ENCODE data around the gene SAMSN1. TPM values are rescaled to one million over a fixed set of nuclear protein-coding genes. Genes with fewer than 3 reads are reported as not detected.
"Not testable (repeated sequence)": the region's sequence is repeated elsewhere in the genome, so short reads cannot be mapped to it uniquely, and the experiment has no call there.

SAMSN1 gene
- polyA plus RNA-seq, 1 experiment = not detected

GRCh38 chr21:14547834-14548513, 1.9 kb upstream of the SAMSN1 start:
- Histone ChIP-seq H3K36me3 (ENCODE audit: control insufficient read depth, insufficient read depth, low read length) (no peaks in the 10 kb centered on the region), H3K4me3 (ENCODE audit: low read depth, low read length) (no peak overlapping the region), H3K27me3 (ENCODE audit: control insufficient read depth, insufficient read depth, low read length) (no peaks in the 10 kb centered on the region)
- ChIA-PET POLR2A (no interaction called here), CTCF (no interaction called here)
- DNase-seq (ENCODE audit: low read depth) = no peak
- TF ChIP-seq, protein P1, sequence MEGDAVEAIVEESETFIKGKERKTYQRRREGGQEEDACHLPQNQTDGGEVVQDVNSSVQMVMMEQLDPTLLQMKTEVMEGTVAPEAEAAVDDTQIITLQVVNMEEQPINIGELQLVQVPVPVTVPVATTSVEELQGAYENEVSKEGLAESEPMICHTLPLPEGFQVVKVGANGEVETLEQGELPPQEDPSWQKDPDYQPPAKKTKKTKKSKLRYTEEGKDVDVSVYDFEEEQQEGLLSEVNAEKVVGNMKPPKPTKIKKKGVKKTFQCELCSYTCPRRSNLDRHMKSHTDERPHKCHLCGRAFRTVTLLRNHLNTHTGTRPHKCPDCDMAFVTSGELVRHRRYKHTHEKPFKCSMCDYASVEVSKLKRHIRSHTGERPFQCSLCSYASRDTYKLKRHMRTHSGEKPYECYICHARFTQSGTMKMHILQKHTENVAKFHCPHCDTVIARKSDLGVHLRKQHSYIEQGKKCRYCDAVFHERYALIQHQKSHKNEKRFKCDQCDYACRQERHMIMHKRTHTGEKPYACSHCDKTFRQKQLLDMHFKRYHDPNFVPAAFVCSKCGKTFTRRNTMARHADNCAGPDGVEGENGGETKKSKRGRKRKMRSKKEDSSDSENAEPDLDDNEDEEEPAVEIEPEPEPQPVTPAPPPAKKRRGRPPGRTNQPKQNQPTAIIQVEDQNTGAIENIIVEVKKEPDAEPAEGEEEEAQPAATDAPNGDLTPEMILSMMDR (IDR thresholded peaks at IDR 0.05; ENCODE audit: insufficient read depth, low read depth, low read length) = no peak

DNA sequence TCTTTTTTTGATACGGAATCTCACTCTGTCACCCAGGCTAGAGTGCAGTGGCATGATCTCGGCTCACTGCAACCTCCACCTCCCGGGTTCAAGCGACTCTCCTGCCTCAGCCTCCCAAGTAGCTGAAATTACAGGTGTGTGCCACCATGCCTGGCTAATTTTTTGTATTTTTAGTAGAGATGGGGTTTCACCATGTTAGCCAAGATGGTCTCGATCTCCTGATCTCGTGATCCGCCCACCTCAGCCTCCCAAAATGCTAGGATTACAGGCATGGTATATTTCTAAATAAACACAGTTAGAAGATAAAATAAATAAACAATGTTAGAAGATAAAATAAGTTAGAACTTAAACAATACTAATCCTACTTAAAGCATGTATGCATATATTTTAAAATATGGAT, 604 bp upstream of the SAMSN1 start:
- H3K4me3 ChIP-seq (ENCODE audit: low read depth, low read length); H3K36me3 ChIP-seq (ENCODE audit: control insufficient read depth, insufficient read depth, low read length); CTCF ChIA-PET; H3K27me3 ChIP-seq (ENCODE audit: control insufficient read depth, insufficient read depth, low read length); DNase-seq (ENCODE audit: low read depth); POLR2A ChIA-PET: not testable (repeated sequence)

DNA sequence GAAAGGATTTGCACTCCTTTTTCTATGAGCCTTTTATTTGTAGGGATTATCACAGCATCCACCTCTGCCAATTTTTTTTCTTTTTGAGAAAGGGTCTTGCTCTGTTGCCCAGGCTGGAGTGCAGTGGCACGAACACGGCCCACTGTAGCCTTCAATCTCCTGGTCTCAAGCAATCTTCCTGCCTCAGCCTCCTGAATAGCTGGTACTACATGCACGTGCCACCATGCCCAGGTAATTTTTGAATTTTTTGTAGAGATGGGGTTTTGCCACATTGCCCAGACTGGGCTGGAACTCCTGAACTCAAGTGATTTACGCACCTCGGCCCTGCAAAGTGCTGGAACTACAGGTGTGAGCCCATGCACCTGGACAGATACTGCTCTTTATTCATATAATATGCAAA, 2.1 kb downstream of the SAMSN1 start:
- H3K36me3 ChIP-seq (ENCODE audit: control insufficient read depth, insufficient read depth, low read length) = no peaks in the 10 kb centered on the region
- ChIA-PET POLR2A (no interaction called here), CTCF (no interaction called here)

DNA sequence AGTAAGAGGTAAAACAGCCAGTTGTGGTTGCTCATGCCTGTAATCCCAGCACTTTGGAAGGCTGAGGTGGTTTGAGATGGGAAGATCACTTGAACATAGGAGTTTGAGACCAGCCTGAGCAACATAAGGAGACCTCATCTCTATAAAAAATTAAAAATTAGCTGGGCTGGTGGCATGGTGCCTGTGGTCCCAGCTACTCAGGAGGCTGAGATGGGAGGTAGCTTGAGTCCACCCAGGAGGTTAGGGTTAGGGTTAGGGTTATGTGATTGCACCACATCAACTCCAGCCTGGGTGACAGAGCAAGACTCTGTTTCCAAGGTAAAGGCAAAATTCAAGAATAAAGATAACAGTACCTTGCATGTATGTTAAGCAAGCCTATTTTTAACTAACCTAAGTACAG, 3.5 kb downstream of the SAMSN1 start:
- TF ChIP-seq, protein P1 (IDR thresholded peaks at IDR 0.05; ENCODE audit: insufficient read depth, low read depth, low read length) = no peak
- ChIA-PET CTCF (no interaction called here), POLR2A (no interaction called here)
- no peak for DNase-seq (ENCODE audit: low read depth)
- H3K4me3 ChIP-seq (ENCODE audit: low read depth, low read length) = no peak overlapping the region
- H3K36me3 ChIP-seq (ENCODE audit: control insufficient read depth, insufficient read depth, low read length) = no peaks in the 10 kb centered on the region
- no peaks in the 10 kb centered on the region for H3K27me3 ChIP-seq (ENCODE audit: control insufficient read depth, insufficient read depth, low read length)

More for the DNA sequence above, 2.1 kb downstream of the SAMSN1 start:
- DNase-seq (ENCODE audit: low read depth) = no peak
- TF ChIP-seq, protein P1 (IDR thresholded peaks at IDR 0.05; ENCODE audit: insufficient read depth, low read depth, low read length) = no peak
- H3K4me3 ChIP-seq (ENCODE audit: low read depth, low read length) = no peak overlapping the region
- no peaks in the 10 kb centered on the region for H3K27me3 ChIP-seq (ENCODE audit: control insufficient read depth, insufficient read depth, low read length)

GRCh38 chr21:14541841-14542490, 4.1 kb downstream of the SAMSN1 start:
- Histone ChIP-seq H3K4me3 (ENCODE audit: low read depth, low read length) (no peak overlapping the region), H3K36me3 (ENCODE audit: control insufficient read depth, insufficient read depth, low read length) (no peaks in the 10 kb centered on the region), H3K27me3 (ENCODE audit: control insufficient read depth, insufficient read depth, low read length) (no peaks in the 10 kb centered on the region)
- TF ChIP-seq, protein P1 (IDR thresholded peaks at IDR 0.05; ENCODE audit: insufficient read depth, low read depth, low read length) = no peak
- ChIA-PET POLR2A (no interaction called here), CTCF (no interaction called here)
- DNase-seq (ENCODE audit: low read depth) = no peak

DNA sequence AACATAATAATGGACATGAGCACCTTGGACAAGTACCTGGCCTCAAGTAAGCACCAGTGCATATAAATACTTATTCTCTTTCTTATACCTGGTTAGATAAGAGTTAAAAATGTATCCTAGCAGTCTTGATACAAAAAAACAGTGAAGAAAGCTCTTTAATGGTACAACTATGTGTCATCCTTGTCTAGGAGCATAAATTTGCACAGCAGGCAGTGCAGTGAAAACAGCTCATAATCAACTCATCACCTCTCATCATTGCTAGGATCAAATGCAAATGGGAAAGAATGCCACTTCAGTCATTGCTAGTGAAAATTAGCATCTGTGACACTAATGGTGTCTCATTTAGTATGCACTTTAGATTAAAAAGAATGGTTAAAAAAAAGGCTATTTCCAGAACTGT, 7.6 kb downstream of the SAMSN1 start:
- Histone ChIP-seq H3K36me3 (ENCODE audit: control insufficient read depth, insufficient read depth, low read length) (no peaks in the 10 kb centered on the region), H3K27me3 (ENCODE audit: control insufficient read depth, insufficient read depth, low read length) (no peaks in the 10 kb centered on the region), H3K4me3 (ENCODE audit: low read depth, low read length) (no peak overlapping the region)
- ChIA-PET CTCF (no interaction called here), POLR2A (no interaction called here)
- no peak for DNase-seq (ENCODE audit: low read depth)
- TF ChIP-seq, protein P1 (IDR thresholded peaks at IDR 0.05; ENCODE audit: insufficient read depth, low read depth, low read length) = no peak
